ENCODE measurements around the gene NOXO1.

NOXO1 gene

GRCh38 chr16:1993731-1994131 is 12.5 kb upstream of the NOXO1 start:
- no peak for DNase-seq

- DNase-seq: no peak
These were observed 11.5 kb upstream of the NOXO1 start for GRCh38 chr16:1992704-1993317.

GRCh38 chr16:1991948-1992703 is 10.9 kb upstream of the NOXO1 start:
- DNase-seq: no peak

- DNase-seq: no peak
These were observed 10.3 kb upstream of the NOXO1 start for GRCh38 chr16:1991588-1991947.

GRCh38 chr16:1991135-1991551 is 9.9 kb upstream of the NOXO1 start:
- no peak for DNase-seq

GRCh38 chr16:1990351-1991134 is 9.3 kb upstream of the NOXO1 start:
- no peak for DNase-seq

- no peak for DNase-seq
These were observed 8.8 kb upstream of the NOXO1 start for GRCh38 chr16:1990101-1990350.

- DNase-seq: no peak
These were observed 8.2 kb upstream of the NOXO1 start, which contains the start of gene SYNGR3 for GRCh38 chr16:1989209-1990100. Gene SYNGR3, plus strand, starts transcription at chr16:1989970. Its CDS starts 133 bp downstream, at chr16:1990103.

- DNase-seq: no peak
These were observed 5.9 kb upstream of the NOXO1 start for GRCh38 chr16:1987198-1987597.

- DNase-seq: no peak
These were observed 4.3 kb upstream of the NOXO1 start for GRCh38 chr16:1985466-1986150.

GRCh38 chr16:1984347-1985225 is 3.3 kb upstream of the NOXO1 start:
- no peak for DNase-seq

- DNase-seq: peak; percentile 45 to 92
These were observed 2.5 kb upstream of the NOXO1 start, which contains the start of gene GFER for GRCh38 chr16:1983544-1984346. Gene GFER, plus strand, starts transcription at chr16:1984193. Its CDS starts 26 bp downstream, at chr16:1984219.

GRCh38 chr16:1982991-1983543 is 1.8 kb upstream of the NOXO1 start:
- no peak for DNase-seq

GRCh38 chr16:1982013-1982433 is 754 bp upstream of the NOXO1 start:
- no peak for DNase-seq

GRCh38 chr16:1980770-1981087 is 540 bp downstream of the NOXO1 start:
- DNase-seq: no peak

GRCh38 chr16:1980030-1980769 is 1.1 kb downstream of the NOXO1 start:
- DNase-seq: no peak

GRCh38 chr16:1979271-1980029 is 1.8 kb downstream of the NOXO1 start:
- DNase-seq: no peak

GRCh38 chr16:1978476-1979120 is 2.7 kb downstream of the NOXO1 start:
- no peak for DNase-seq

All from NCI-H446 (cell line).